HEK293 (cell line): ENCODE data around the gene LINS1.

ENCODE experiments used
- CTCF ChIA-PET: fragments of 350-600 bp; formaldehyde crosslinking; extraction: SDS; loops from one replicate; lab custom pipeline; 2021; ENCODE audit warnings: antibody characterized with exemption; lab: Yijun Ruan, JAX
- POLR2A ChIA-PET: fragments of 300-600 bp; formaldehyde crosslinking; extraction: SDS; loops from one replicate; lab custom pipeline; 2020; ENCODE audit warnings: antibody characterized with exemption, inconsistent platforms; lab: Yijun Ruan, JAX
- H3K27ac ChIP-seq: fragments of 200-500 bp; sonication (Bioruptor generic); 2 replicates; pipeline ENCODE4 v1.5.1; 2014; ENCODE audit warnings: low read depth, low read length, control low read depth, inconsistent platforms; ENCODE audit errors: extremely low read depth
- H3K36me3 ChIP-seq, 2 experiments: fragments of 200-500 bp in 1 of 2; sonication (Bioruptor generic) in 1 of 2; 1 replicate in 1 of 2; 2 replicates in 1 of 2; pipeline ENCODE4 v1.5.1; 2014 to 2017; ENCODE audit warnings: inconsistent platforms in 2 of 2, low read length in 2 of 2; ENCODE audit not compliant: control insufficient read depth in 2 of 2, insufficient read depth in 1 of 2
- H3K4me1 ChIP-seq: fragments of 200-500 bp; sonication (Bioruptor generic); 2 replicates; pipeline ENCODE4 v1.5.1; 2014; ENCODE audit warnings: mild to moderate bottlenecking, low read length, inconsistent platforms; ENCODE audit not compliant: control insufficient read depth, insufficient read depth
- H3K4me3 ChIP-seq: 2 replicates; pipeline ENCODE4 v1.5.1; 2011; ENCODE audit warnings: low read depth, mild to moderate bottlenecking, control low read depth, low read length, moderate library complexity
- H3K9me3 ChIP-seq: fragments of 200-500 bp; sonication (Bioruptor generic); 2 replicates; pipeline ENCODE4 v1.5.1; 2014; ENCODE audit warnings: low read depth, low read length, inconsistent platforms; ENCODE audit not compliant: control insufficient read depth, insufficient read depth
- HOXA7 ChIP-seq: sonication (generic); formaldehyde crosslinking; IDR thresholded peaks from 2 replicates; pipeline ENCODE4 v1.8.1; 2022; ENCODE audit warnings: missing genetic modification reagents, borderline replicate concordance
- HOXD13 ChIP-seq: sonication (generic); formaldehyde crosslinking; IDR thresholded peaks from 2 replicates; pipeline ENCODE4 v1.8.0; 2022; ENCODE audit warnings: missing genetic modification reagents, borderline replicate concordance
- KLF1 ChIP-seq: fragments of 450-650 bp; formaldehyde crosslinking; IDR thresholded peaks from 2 replicates; pipeline ENCODE4 v1.5.1; 2016; ENCODE audit warnings: missing biosample characterization, missing genetic modification characterization
- MEIS1 ChIP-seq: sonication (generic); formaldehyde crosslinking; IDR thresholded peaks from 2 replicates; pipeline ENCODE4 v1.8.1; 2022; ENCODE audit warnings: missing genetic modification reagents, mild to moderate bottlenecking, borderline replicate concordance
- MYNN ChIP-seq: fragments of 450-650 bp; formaldehyde crosslinking; IDR thresholded peaks from 2 replicates; pipeline ENCODE4 v1.5.1; 2016; ENCODE audit warnings: missing biosample characterization, missing genetic modification characterization, borderline replicate concordance
- PRDM1 ChIP-seq: fragments of 450-650 bp; formaldehyde crosslinking; IDR thresholded peaks from 2 replicates; pipeline ENCODE4; 2016; ENCODE audit warnings: missing biosample characterization, missing genetic modification characterization
- SALL2 ChIP-seq: fragments of 450-650 bp; formaldehyde crosslinking; IDR thresholded peaks from 2 replicates; pipeline ENCODE4 v1.5.0; 2017; ENCODE audit warnings: missing biosample characterization, mild to moderate bottlenecking, missing genetic modification characterization, borderline replicate concordance
- ZNF138 ChIP-seq: fragments of 450-650 bp; formaldehyde crosslinking; IDR thresholded peaks from 2 replicates; pipeline ENCODE4 v1.5.1; 2016; ENCODE audit warnings: missing biosample characterization, missing genetic modification characterization, borderline replicate concordance
- ZNF292 ChIP-seq: fragments of 450-650 bp; formaldehyde crosslinking; IDR thresholded peaks from 2 replicates; pipeline ENCODE4 v1.5.1; 2016; ENCODE audit warnings: low read depth, missing biosample characterization, missing genetic modification characterization, borderline replicate concordance
- ZNF529 ChIP-seq: fragments of 450-650 bp; formaldehyde crosslinking; IDR thresholded peaks from 2 replicates; pipeline ENCODE4 v1.5.1; 2017; ENCODE audit warnings: missing genetic modification characterization, missing biosample characterization; ENCODE audit not compliant: insufficient replicate concordance
- ZNF549 ChIP-seq: fragments of 450-650 bp; IDR thresholded peaks from 2 replicates; pipeline ENCODE4 v1.5.1; 2018; ENCODE audit warnings: missing biosample characterization, missing genetic modification characterization, mild to moderate bottlenecking, inconsistent platforms, moderate library complexity
- ZNF600 ChIP-seq: fragments of 450-650 bp; formaldehyde crosslinking; IDR thresholded peaks from 2 replicates; pipeline ENCODE4 v1.5.1; 2016; ENCODE audit warnings: missing biosample characterization, missing genetic modification characterization
- ZNF624 ChIP-seq: fragments of 450-650 bp; formaldehyde crosslinking; IDR thresholded peaks from 2 replicates; pipeline ENCODE4 v1.5.1; 2017; ENCODE audit warnings: missing biosample characterization, missing genetic modification characterization
- ZNF701 ChIP-seq: fragments of 450-650 bp; formaldehyde crosslinking; IDR thresholded peaks from 2 replicates; pipeline ENCODE4 v1.5.1; 2016; ENCODE audit warnings: missing biosample characterization, missing genetic modification characterization
- TF ChIP-seq, protein P1 (sequence below): fragments of 450-650 bp; formaldehyde crosslinking; IDR thresholded peaks from 2 replicates; pipeline ENCODE4 v1.5.1; 2016; ENCODE audit warnings: missing biosample characterization, missing genetic modification characterization
- TF ChIP-seq, protein P2 (sequence below): fragments of 450-650 bp; formaldehyde crosslinking; IDR thresholded peaks from 2 replicates; pipeline ENCODE4 v1.5.1; 2017; ENCODE audit warnings: missing biosample characterization, missing genetic modification characterization
- TF ChIP-seq, protein P3 (sequence below): fragments of 450-650 bp; formaldehyde crosslinking; IDR thresholded peaks from 2 replicates; pipeline ENCODE4 v1.5.1; 2016; ENCODE audit warnings: missing biosample characterization, missing genetic modification characterization

The LINS1 gene

DNA sequence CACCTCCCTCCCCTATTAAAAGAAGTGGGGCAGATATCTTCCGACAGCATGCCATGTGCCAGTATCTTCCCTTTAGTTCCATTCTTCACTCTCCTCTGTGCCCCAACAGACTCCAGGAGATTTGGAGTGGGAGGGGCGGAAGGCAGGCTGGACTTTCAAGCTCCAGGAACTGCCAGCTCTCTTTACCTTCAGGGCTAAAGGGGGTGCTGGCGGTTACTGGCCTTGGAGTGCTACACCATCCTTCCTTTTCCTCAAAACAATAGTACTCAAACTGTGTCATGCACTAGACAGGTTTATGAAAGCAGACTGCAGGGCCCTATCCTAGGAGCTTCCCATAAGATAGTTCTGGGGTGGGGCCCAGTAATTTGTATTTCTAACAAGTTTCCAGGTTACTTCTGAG lies 6.0 kb downstream of the LINS1 start:
- TF ChIP-seq HOXD13 (no peak), HOXA7 (CRISPR knock-in tag) (no peak), SALL2 (tag by site-specific recombination) (no peak), ZNF138 (tag by site-specific recombination) (no peak), ZNF549 (tag by site-specific recombination) (no peak), MYNN (tag by site-specific recombination) (no peak), ZNF701 (tag by site-specific recombination) (no peak), KLF1 (tag by site-specific recombination) (no peak), ZNF600 (tag by site-specific recombination) (no peak), PRDM1 (tag by site-specific recombination) (no peak)
- TF ChIP-seq, protein P1, sequence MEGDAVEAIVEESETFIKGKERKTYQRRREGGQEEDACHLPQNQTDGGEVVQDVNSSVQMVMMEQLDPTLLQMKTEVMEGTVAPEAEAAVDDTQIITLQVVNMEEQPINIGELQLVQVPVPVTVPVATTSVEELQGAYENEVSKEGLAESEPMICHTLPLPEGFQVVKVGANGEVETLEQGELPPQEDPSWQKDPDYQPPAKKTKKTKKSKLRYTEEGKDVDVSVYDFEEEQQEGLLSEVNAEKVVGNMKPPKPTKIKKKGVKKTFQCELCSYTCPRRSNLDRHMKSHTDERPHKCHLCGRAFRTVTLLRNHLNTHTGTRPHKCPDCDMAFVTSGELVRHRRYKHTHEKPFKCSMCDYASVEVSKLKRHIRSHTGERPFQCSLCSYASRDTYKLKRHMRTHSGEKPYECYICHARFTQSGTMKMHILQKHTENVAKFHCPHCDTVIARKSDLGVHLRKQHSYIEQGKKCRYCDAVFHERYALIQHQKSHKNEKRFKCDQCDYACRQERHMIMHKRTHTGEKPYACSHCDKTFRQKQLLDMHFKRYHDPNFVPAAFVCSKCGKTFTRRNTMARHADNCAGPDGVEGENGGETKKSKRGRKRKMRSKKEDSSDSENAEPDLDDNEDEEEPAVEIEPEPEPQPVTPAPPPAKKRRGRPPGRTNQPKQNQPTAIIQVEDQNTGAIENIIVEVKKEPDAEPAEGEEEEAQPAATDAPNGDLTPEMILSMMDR (tag by site-specific recombination): no peak
- ChIA-PET CTCF (interaction anchor here (1.0 kb wide), 1 partner anchor 65 kb away, joined by 3 read pairs; no protein-coding TSS in a partner anchor), POLR2A (no interaction called here)
- Histone ChIP-seq H3K9me3 (no peaks in the 10 kb centered on the region), H3K36me3 (no peaks in the 10 kb centered on the region), H3K4me1 (peaks cover 20% of the 10 kb centered on the region), H3K4me3 (no peak overlapping the region), H3K27ac (no peak overlapping the region)

DNA sequence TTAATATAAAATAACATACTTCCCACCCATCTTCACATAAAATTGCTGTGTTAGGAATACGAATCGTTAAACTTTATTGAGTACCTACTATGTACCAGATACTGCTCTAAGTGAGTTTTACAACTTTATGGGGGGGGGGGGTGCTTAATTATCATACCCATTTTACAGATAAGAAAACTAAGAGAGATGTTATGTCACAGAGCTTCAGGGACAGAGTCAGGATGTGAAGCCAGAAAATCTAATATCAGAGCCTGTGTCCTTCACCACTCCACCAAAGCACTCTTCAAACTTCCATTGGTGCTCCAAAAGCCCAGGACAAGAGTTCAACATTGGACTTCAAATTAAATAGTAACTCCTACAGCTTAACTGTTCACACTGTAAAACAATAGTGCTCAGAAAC lies 8.6 kb downstream of the LINS1 start:
- CTCF ChIA-PET: interaction anchor here (0.6 to 1.5 kb wide), 5 partner anchors 13 to 251 kb away, joined by 3 to 6 read pairs (median 4); partner anchors contain the start of gene ADAMTS17
- TF ChIP-seq, protein P2, sequence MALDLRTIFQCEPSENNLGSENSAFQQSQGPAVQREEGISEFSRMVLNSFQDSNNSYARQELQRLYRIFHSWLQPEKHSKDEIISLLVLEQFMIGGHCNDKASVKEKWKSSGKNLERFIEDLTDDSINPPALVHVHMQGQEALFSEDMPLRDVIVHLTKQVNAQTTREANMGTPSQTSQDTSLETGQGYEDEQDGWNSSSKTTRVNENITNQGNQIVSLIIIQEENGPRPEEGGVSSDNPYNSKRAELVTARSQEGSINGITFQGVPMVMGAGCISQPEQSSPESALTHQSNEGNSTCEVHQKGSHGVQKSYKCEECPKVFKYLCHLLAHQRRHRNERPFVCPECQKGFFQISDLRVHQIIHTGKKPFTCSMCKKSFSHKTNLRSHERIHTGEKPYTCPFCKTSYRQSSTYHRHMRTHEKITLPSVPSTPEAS (tag by site-specific recombination): no peak
- TF ChIP-seq ZNF292 (tag by site-specific recombination): no peak
- TF ChIP-seq, protein P3, sequence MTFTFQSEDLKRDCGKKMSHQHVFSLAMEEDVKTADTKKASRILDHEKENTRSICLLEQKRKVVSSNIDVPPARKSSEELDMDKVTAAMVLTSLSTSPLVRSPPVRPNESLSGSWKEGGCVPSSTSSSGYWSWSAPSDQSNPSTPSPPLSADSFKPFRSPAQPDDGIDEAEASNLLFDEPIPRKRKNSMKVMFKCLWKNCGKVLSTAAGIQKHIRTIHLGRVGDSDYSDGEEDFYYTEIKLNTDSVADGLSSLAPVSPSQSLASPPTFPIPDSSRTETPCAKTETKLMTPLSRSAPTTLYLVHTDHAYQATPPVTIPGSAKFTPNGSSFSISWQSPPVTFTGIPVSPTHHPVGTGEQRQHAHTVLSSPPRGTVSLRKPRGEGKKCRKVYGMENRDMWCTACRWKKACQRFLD (tag by site-specific recombination): no peak
- no peak for TF ChIP-seq ZNF624 (tag by site-specific recombination)

DNA sequence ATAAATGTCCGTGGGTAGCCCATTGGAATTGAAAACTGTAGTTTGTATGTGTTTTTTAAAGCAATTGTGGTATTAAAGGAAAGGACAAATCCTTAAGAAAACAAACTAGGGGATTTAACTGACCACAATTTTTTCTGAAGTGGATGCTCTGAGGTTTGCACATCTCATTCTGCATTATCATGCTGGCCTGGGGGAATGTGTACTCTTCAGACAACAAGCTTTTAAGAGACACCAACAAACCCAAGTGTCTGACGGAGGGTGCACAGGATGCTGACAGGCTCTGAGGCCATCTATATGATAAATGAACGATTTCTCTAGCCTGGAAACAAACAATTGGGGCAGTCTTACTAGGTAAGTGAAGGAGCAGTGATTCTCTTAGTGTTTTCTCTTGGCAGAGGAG lies 9.1 kb downstream of the LINS1 start:
- ChIA-PET CTCF (interaction anchor here (0.6 to 1.5 kb wide), 4 partner anchors 21 to 251 kb away, joined by 3 to 4 read pairs (median 4); partner anchors contain the start of gene ADAMTS17), POLR2A (interaction anchor here (1.6 kb wide), 1 partner anchor 9 kb away, joined by 8 read pairs; the partner anchor contains the start of genes ASB7 and LINS1)
- TF ChIP-seq MEIS1 (peak; percentile 68; the same call in 1 of the 2 replicates), ZNF529 (tag by site-specific recombination) (no peak)

More for the DNA sequence above, 8.6 kb downstream of the LINS1 start:
- Histone ChIP-seq H3K27ac (no peak overlapping the region), H3K36me3 (no peaks in the 10 kb centered on the region), H3K4me3 (no peak overlapping the region), H3K9me3 (no peaks in the 10 kb centered on the region; the same call in 1 of the 2 replicates), H3K4me1 (peaks cover 12% of the 10 kb centered on the region; the same call in 1 of the 2 replicates)
- POLR2A ChIA-PET: interaction anchor here (1.6 kb wide), 1 partner anchor 9 kb away, joined by 8 read pairs; the partner anchor contains the start of genes ASB7 and LINS1

More for the DNA sequence above, 9.1 kb downstream of the LINS1 start:
- H3K4me1 ChIP-seq: peaks cover 12% of the 10 kb centered on the region; the same call in 1 of the 2 replicates
- H3K4me3 ChIP-seq: no peak overlapping the region
- H3K27ac ChIP-seq: no peak overlapping the region
- no peaks in the 10 kb centered on the region; the same call in 1 of the 2 replicates for H3K9me3 ChIP-seq
- H3K36me3 ChIP-seq: no peaks in the 10 kb centered on the region
